Muscle of leg (tissue), 11 donors: ENCODE measurements around the gene NIM1K. TPM values are rescaled to one million over a fixed set of nuclear protein-coding genes. Genes with fewer than 3 reads are reported as not detected.
"Not testable (repeated sequence)": the region's sequence is repeated elsewhere in the genome, so short reads cannot be mapped to it uniquely, and the experiment has no call there.

ENCODE experiments used
- DNase-seq: peaks from one replicate; pipeline ENCODE4 v3.0.0; 2013
- H3K27ac ChIP-seq: one replicate; pipeline ENCODE4 v1.5.1; 2013; ENCODE audit warnings: mild to moderate bottlenecking, low read length, control low read depth
- H3K27me3 ChIP-seq: one replicate; pipeline ENCODE4 v1.6.1; 2013; ENCODE audit warnings: low read length; ENCODE audit not compliant: control insufficient read depth, insufficient read depth
- H3K36me3 ChIP-seq: one replicate; pipeline ENCODE4 v1.6.1; 2013; ENCODE audit warnings: low read length; ENCODE audit not compliant: control insufficient read depth, insufficient read depth
- H3K4me1 ChIP-seq: one replicate; pipeline ENCODE4 v1.6.1; 2013; ENCODE audit warnings: low read length; ENCODE audit not compliant: control insufficient read depth, insufficient read depth
- H3K4me3 ChIP-seq: one replicate; pipeline ENCODE4 v1.5.1; 2013; ENCODE audit warnings: low read length, control low read depth
- H3K9me3 ChIP-seq: replicated peaks from 2 replicates; pipeline ENCODE4 v1.6.1; 2013; ENCODE audit warnings: low read depth, low read length; ENCODE audit not compliant: control insufficient read depth
- WGBS: methylation state at CpG from one replicate; pipeline ENCODE4 v1.1.5; 2013; ENCODE audit warnings: missing lambda C conversion rate; ENCODE audit not compliant: insufficient coverage; 5-methylcytosine and 5-hydroxymethylcytosine counted together
- polyA plus RNA-seq, 8 donors: library from polyadenylated mRNA; unstranded; fragments of 120-200 nt; gene quantifications; one replicate each; pipeline versions ENCODE4 v1.2.1 to v1.2.3, GENCODE V29; 2013; ENCODE audit warnings: inconsistent platforms in 1 of 8, low replicate concordance in 1 of 8; ENCODE audit not compliant: insufficient read length in 8 of 8, insufficient read depth in 1 of 8
- total RNA-seq: library from RNA; stranded (reverse); fragments of 120-200 nt; gene quantifications from one replicate; pipeline ENCODE4 v1.2.4, GENCODE V29; 2013

NIM1K gene
- total and polyA plus RNA-seq, 9 donors: 0.17 to 1.2 (median 0.34) TPM

DNA sequence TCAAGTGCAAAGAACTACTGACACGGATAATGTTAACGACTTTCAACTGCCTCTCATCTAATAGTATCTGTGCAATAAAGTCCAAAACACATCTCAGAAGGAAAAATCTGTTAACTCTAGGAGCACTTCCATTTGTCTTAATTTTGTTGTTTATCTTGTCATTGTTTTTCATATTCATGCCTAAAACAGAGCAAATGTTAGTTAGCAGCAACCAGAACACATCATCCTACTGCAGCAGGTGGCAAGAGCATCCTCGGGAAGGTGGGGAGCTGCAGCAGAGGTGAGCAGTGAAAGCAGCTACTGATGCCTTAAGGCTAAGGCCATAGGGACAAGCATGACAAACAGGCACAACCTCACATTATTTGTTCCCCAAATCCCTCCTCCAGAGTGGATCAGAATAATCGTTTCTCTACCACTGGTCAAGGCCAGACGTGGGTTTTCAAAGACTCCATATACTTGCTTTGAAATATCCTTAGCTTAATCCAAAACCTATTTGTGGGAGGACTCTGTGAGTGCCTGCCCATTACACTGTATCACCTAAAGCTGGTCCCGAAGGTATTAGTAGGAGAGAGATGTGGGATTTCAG is 120.1 kb downstream of the NIM1K start:
- H3K9me3 ChIP-seq: no peaks in the 10 kb centered on the region
- H3K27me3 ChIP-seq: no peaks in the 10 kb centered on the region
- H3K36me3 ChIP-seq: no peaks in the 10 kb centered on the region
- no peak for DNase-seq
- no peak overlapping the region for H3K27ac ChIP-seq
- WGBS: 0% methylated on average over 1 of the region's 6 CpGs
- peaks cover 10% of the 10 kb centered on the region for H3K4me1 ChIP-seq
- H3K4me3 ChIP-seq: peak overlapping the region; percentile 93

DNA sequence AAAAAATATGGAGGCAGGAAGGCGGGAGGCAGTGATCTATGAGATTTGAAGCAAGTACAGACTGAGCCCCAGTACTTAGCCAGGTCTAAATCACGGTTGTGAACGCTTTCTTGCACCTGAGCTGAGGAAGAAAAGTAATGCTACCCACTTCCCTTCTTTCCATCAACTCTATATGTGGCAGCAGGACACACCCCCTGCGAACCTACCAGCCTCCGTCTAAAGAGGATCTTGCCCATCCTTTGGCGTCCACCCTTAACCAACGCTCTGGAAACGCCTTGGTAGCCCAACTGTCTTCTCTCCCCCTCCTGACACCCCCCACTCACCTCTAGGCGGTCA is 120.6 kb downstream of the NIM1K start:
- H3K27me3 ChIP-seq: no peaks in the 10 kb centered on the region
- DNase-seq: no peak
- WGBS: 2% methylated on average over 9 of the region's 9 CpGs
- no peaks in the 10 kb centered on the region for H3K9me3 ChIP-seq
- peaks cover 10% of the 10 kb centered on the region for H3K4me1 ChIP-seq
- peak overlapping the region; percentile 97 for H3K27ac ChIP-seq
- H3K4me3 ChIP-seq: peak overlapping the region; percentile 93
- H3K36me3 ChIP-seq: no peaks in the 10 kb centered on the region

DNA sequence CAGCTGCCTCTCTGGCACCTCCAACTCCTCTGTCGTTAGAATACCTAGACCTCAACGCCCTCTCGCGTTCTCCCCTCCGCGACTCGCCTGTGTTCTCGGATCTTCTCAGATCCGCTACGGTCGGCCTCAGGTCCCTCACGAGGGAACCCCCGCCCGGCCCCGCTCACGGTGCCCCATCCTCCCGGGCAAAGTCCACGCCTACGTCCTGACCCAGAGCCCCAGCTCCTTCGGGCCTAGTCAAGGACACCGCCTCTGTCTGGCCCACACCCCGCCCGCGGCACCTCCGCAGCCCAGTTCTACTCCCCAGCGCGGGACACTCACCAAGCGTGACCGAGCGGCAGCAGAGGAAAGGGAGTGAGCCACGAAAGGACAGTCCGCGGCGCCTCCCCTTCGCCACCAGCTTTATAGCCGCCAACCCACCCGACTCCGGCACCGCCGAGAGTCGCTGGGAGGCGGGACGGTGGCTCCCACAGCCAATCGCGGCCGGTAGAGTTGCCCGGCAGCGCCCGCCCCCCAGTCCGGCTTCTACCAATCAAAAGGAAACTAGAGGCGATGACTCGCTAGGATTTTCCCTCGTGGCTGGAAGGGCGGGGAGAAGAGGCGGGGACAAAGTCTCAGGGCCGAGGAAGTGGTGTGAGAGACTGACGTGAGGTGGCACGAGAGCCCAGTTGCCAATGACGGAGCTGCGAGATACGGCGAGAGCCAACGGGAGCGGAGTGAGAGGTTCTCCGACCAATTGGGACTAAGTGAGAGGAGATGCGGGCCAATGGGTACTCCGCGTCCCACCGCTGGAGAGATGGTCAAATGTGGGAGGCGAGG is 121.2 kb downstream of the NIM1K start, which contains the start of gene HMGCS1:
HMGCS1 (minus strand) TSS at position 378 of the 819 bp plus-strand sequence. CDS start 14,447 bp downstream, outside the sequence.
- WGBS: under 1% methylated on average over 61 of the region's 70 CpGs
- peak; percentile 100 for DNase-seq

DNA sequence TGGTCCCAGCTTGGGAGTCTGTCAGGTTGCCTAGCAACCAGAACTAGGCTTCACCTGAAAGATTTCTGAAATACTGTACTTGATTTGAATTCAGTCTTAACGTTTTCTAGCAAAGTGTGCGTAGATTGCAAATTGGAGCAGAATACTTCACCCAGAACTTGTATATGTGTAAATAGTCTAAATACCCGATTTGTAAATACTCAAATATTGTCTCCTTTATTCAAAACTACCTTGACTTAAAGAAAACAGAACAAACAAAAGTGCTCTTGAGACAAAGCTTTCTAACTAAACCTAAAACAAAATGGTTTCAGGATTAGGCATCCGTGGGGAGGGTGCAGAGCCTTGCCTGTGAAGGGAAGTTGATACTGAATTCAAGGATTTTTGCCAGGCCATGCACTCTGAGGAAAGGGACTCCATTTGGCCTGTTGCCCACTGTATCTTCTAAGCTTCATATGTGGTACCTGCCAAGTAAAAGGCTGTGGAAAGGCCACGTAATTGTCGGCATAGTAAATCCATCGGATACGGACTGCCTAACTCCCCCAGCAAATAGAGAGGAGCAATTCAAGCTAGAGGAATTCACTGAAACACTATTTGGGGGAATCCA is 121.9 kb downstream of the NIM1K start:
- H3K4me3 ChIP-seq: peak overlapping the region; percentile 93
- no peaks in the 10 kb centered on the region for H3K27me3 ChIP-seq
- H3K27ac ChIP-seq: peak overlapping the region; percentile 90
- H3K4me1 ChIP-seq: peaks cover 10% of the 10 kb centered on the region
- no peaks in the 10 kb centered on the region for H3K36me3 ChIP-seq
- WGBS: 20% methylated on average over 2 of the region's 8 CpGs
- no peaks in the 10 kb centered on the region for H3K9me3 ChIP-seq
- peak; percentile 57 for DNase-seq

More for the DNA sequence above, 121.2 kb downstream of the NIM1K start, which contains the start of gene HMGCS1:
- H3K4me3 ChIP-seq: peak within 1 kb of the TSS; percentile 93
- H3K9me3 ChIP-seq: no peaks in the 10 kb centered on the region
- H3K27ac ChIP-seq: peak within 1 kb of the TSS; percentile 97
- H3K27me3 ChIP-seq: no peaks in the 10 kb centered on the region
- peaks cover 10% of the 10 kb centered on the region for H3K4me1 ChIP-seq
- no peaks in the 10 kb centered on the region for H3K36me3 ChIP-seq

DNA sequence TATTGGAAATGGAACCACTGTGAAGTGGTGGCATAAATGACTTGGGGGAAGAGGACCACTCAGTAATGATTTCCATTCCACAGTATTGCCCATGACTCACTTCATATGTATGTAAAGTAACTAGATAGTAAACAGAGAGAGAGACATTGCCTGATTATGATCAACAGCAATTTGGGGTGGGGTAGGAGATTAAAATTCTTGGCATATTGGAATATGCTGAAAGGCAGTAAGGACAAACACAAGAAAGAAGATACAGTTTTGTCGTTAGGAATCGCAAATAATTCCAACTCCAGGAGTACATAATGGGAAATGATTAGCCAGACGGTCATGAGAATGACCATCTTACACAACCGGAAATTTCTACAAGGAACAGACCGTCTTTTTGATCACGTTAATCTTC is 122.7 kb downstream of the NIM1K start:
- Histone ChIP-seq H3K4me1 (peaks cover 10% of the 10 kb centered on the region), H3K27me3 (no peaks in the 10 kb centered on the region), H3K9me3 (no peaks in the 10 kb centered on the region), H3K4me3 (no peak overlapping the region), H3K36me3 (no peaks in the 10 kb centered on the region), H3K27ac (no peak overlapping the region)
- 100% methylated on average over 2 of the region's 6 CpGs for WGBS
- no peak for DNase-seq

DNA sequence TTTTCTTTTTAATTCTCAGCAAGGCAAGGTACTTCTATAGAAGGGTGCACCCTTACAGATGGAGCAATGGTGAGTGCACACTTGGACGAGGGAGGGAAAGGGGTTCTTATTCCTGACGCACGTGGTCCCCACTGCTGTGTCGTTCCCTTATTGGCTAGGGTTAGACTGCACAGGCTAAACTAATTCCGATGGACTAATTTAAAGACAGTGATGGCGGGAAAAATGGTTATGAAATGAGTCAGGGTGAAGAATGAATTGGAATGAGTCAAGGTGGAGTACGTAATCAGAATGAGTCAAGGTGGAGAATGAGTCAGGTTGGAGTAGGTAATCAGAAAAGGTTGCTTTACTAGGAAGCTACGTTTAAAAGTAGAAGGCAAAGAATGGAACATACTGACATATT is 123.2 kb downstream of the NIM1K start:
- whole genome bisulfite sequencing: 91% methylated on average over 6 of the region's 8 CpGs
- no peak for DNase-seq
- H3K9me3 ChIP-seq: no peaks in the 10 kb centered on the region

DNA sequence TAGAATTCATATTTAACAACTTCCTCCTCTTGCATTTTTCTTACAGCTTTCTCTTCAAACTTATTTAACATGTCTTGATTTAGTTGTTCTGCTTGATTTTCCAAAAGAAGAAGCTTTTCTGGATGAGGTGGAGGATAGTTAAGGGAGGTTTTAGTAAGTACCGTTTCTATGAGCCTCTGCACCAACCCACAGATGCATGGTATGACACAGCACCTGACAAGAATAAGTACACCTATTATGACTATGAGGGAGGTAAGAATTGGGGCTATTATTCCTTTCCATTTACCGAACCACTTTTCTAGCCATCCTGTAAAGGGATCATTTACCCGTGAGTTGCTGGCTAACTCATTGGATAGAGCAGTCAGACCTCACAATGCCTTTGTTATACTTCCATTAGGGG is 123.7 kb downstream of the NIM1K start:
- DNase-seq: no peak
- no CpG with 5 or more reads among the region's 3 CpGs for WGBS
- peaks cover 10% of the 10 kb centered on the region for H3K4me1 ChIP-seq
- H3K4me3 ChIP-seq: no peak overlapping the region
- H3K27me3 ChIP-seq: no peaks in the 10 kb centered on the region
- H3K27ac ChIP-seq: no peak overlapping the region
- no peaks in the 10 kb centered on the region for H3K36me3 ChIP-seq
- H3K9me3 ChIP-seq: no peaks in the 10 kb centered on the region

More for the DNA sequence above, 123.2 kb downstream of the NIM1K start:
- Histone ChIP-seq H3K27ac (no peak overlapping the region), H3K27me3 (no peaks in the 10 kb centered on the region), H3K36me3 (no peaks in the 10 kb centered on the region), H3K4me1 (peaks cover 10% of the 10 kb centered on the region), H3K4me3 (no peak overlapping the region)

DNA sequence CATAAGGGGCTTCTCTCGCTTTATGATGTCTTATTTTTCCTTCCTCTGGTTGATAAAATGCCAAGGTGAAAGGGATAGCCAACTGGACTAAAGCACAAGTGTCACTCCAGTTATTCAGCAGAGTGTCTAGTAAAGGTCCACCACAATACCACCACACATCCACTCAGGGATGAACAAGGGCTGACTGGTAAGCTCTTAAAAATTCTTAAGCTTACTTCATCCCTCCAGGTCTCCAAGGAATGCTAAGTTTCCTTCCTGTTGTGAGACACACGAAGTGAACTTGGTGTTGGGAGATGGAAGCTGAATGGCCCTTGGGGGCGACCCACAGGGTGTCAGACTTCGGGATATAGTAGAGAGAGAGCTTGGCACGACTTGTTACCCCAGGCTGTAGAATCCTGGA is 124.4 kb downstream of the NIM1K start:
- H3K4me1 ChIP-seq: peaks cover 10% of the 10 kb centered on the region
- no peaks in the 10 kb centered on the region for H3K36me3 ChIP-seq
- no peaks in the 10 kb centered on the region for H3K27me3 ChIP-seq
- H3K4me3 ChIP-seq: no peak overlapping the region
- no peak overlapping the region for H3K27ac ChIP-seq
- H3K9me3 ChIP-seq: no peaks in the 10 kb centered on the region
- WGBS: 88% methylated on average over 4 of the region's 5 CpGs
- DNase-seq: no peak

DNA sequence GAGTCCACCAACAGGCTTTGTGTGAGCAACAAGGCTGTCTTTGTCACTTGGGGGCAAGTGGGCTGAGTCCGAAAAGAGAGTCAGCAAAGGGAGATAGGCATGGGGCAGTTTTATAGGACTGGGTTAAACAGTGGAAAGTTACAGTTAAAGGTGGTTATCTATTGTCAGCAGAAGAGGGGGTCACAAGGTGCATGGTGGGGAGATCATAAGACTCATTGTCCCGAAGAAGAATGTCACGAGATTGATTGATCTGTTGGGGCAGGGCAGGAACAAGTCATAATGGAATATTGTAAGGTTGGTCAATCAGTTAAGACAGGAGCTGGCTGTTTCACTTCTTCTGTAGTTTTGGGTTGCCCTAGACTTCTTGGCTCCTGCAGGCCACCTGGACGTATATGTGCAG is 128.8 kb downstream of the NIM1K start:
- Histone ChIP-seq H3K4me1 (no peaks in the 10 kb centered on the region), H3K4me3 (no peak overlapping the region), H3K36me3 (no peaks in the 10 kb centered on the region), H3K27ac (no peak overlapping the region), H3K9me3 (no peaks in the 10 kb centered on the region), H3K27me3 (no peaks in the 10 kb centered on the region)
- 98% methylated on average over 3 of the region's 4 CpGs for WGBS
- DNase-seq: no peak

DNA sequence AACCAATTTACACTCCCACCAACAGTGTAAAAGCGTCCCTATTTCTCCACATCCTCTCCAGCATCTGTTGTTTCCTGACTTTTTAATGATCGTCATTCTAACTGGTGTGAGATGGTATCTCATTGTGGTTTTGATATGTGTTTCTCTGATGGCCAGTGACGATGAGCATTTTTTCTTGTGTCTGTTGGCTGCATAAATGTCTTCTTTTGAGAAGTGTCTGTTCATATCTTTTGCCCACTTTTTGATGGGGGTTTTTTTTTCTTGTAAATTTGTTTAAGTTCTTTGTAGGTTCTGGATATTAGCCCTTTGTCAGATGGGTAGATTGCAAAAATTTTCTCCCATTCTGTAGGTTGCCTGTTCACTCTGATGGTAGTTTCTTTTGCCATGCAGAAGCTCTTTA is 131.5 kb downstream of the NIM1K start:
- no CpG with 5 or more reads among the region's 3 CpGs for WGBS
- not testable (repeated sequence) for DNase-seq, H3K36me3 ChIP-seq, H3K27ac ChIP-seq, H3K9me3 ChIP-seq, H3K27me3 ChIP-seq, H3K4me3 ChIP-seq, H3K4me1 ChIP-seq
